ENCODE data around the gene GDE1. TPM values are rescaled to one million over a fixed set of nuclear protein-coding genes. Genes with fewer than 3 reads are reported as not detected.
A peak's percentile ranks its signal among the peaks of the same experiment; 100 is the strongest.

The GDE1 gene
- total and polyA plus RNA-seq, 3 experiments from 2014 or later = 27.9 to 39.8 (median 30.5) TPM

- DNase-seq = peak; percentile 91 to 96 (median 91)
- no peaks in the 10 kb centered on the region for H3K9me3 ChIP-seq (ENCODE audit: low read length)
- CTCF ChIA-PET = interaction anchor here (0.8 to 2.8 kb wide), 7 partner anchors 15 to 722 kb away, joined by 3 to 25 read pairs (median 3); partner anchors contain the start of gene VPS35L
- Mint-ChIP-seq H3K9me3 (no peaks in the 10 kb centered on the region), H3K4me1 (peaks cover 40 to 64% (median 59%) of the 10 kb centered on the region in 3 donors), H3K27ac (peak within 1 kb of the TSS; percentile 85 to 99 (median 96)), H3K27me3 (no peaks in the 10 kb centered on the region), H3K4me3 (peak within 1 kb of the TSS; percentile 93 to 100 (median 97)), H3K36me3 (peaks cover 0 to 28% (median 7%) of the 10 kb centered on the region in 3 donors)
- H3K27me3 ChIP-seq (ENCODE audit: insufficient read depth, low read length, poor library complexity, severe bottlenecking) = no peaks in the 10 kb centered on the region
- POLR2A ChIA-PET = interaction anchor here (1.1 to 3.3 kb wide), 3 partner anchors 31 to 456 kb away, joined by 3 to 26 read pairs (median 3); partner anchors contain the start of genes COQ7 and VPS35L
- peak within 1 kb of the TSS; percentile 66 for H3K27ac ChIP-seq (ENCODE audit: low read depth, low read length)
- no peaks in the 10 kb centered on the region for H3K36me3 ChIP-seq (ENCODE audit: insufficient read depth, low read length)
- peak within 1 kb of the TSS; percentile 84 for H3K4me3 ChIP-seq (ENCODE audit: low read length)
- H3K4me1 ChIP-seq (ENCODE audit: insufficient read depth, low read length) = peaks cover 37% of the 10 kb centered on the region
Observed at GRCh38 chr16:19523559-19524355, 1.9 kb upstream of the GDE1 start, which contains the start of gene CCP110. Gene CCP110 (plus strand): TSS chr16:19523942. CDS start chr16:19527882, 3,940 bp downstream.

GRCh38 chr16:19523184-19523558, 1.3 kb upstream of the GDE1 start:
- POLR2A ChIA-PET = interaction anchor here (1.1 to 3.3 kb wide), 2 partner anchors 32 to 33 kb away, joined by 3 to 26 read pairs; partner anchors contain the start of gene VPS35L
- H3K4me3 Mint-ChIP-seq = peak overlapping the region in 5 of 7 donors; percentile 5 to 100 (median 94)

GRCh38 chr16:19522760-19523159, 862 bp upstream of the GDE1 start:
- POLR2A ChIA-PET = no interaction called here
- H3K27ac ChIP-seq (ENCODE audit: low read depth, low read length) = no peak overlapping the region

More at GRCh38 chr16:19523184-19523558, 1.3 kb upstream of the GDE1 start:
- no peak for DNase-seq
- peaks cover 43 to 70% (median 64%) of the 10 kb centered on the region in 3 donors for H3K4me1 Mint-ChIP-seq
- Histone ChIP-seq H3K27ac (ENCODE audit: low read depth, low read length) (no peak overlapping the region), H3K36me3 (ENCODE audit: insufficient read depth, low read length) (no peaks in the 10 kb centered on the region), H3K4me3 (ENCODE audit: low read length) (no peak overlapping the region), H3K9me3 (ENCODE audit: low read length) (no peaks in the 10 kb centered on the region), H3K27me3 (ENCODE audit: insufficient read depth, low read length, poor library complexity, severe bottlenecking) (no peaks in the 10 kb centered on the region), H3K4me1 (ENCODE audit: insufficient read depth, low read length) (peaks cover 37% of the 10 kb centered on the region)
- peaks cover 0 to 25% (median 4%) of the 10 kb centered on the region in 3 donors for H3K36me3 Mint-ChIP-seq
- H3K27me3 Mint-ChIP-seq = no peaks in the 10 kb centered on the region
- CTCF ChIA-PET = interaction anchor here (1.7 to 2.8 kb wide), 3 partner anchors 26 to 35 kb away, joined by 4 to 25 read pairs (median 7); partner anchors contain the start of gene VPS35L
- no peaks in the 10 kb centered on the region for H3K9me3 Mint-ChIP-seq
- H3K27ac Mint-ChIP-seq = peak overlapping the region in 6 of 8 donors; percentile 17 to 99 (median 92)

GRCh38 chr16:19522397-19522732, 467 bp upstream of the GDE1 start:
- Histone ChIP-seq H3K9me3 (ENCODE audit: low read length) (no peaks in the 10 kb centered on the region), H3K36me3 (ENCODE audit: insufficient read depth, low read length) (no peaks in the 10 kb centered on the region), H3K4me1 (ENCODE audit: insufficient read depth, low read length) (peaks cover 37% of the 10 kb centered on the region), H3K27me3 (ENCODE audit: insufficient read depth, low read length, poor library complexity, severe bottlenecking) (no peaks in the 10 kb centered on the region), H3K27ac (ENCODE audit: low read depth, low read length) (no peak overlapping the region), H3K4me3 (ENCODE audit: low read length) (peak overlapping the region; percentile 91)
- no peaks in the 10 kb centered on the region for H3K27me3 Mint-ChIP-seq
- POLR2A ChIA-PET = interaction anchor here (0.5 kb wide), 1 partner anchor 447 kb away, joined by 3 read pairs; no protein-coding TSS in a partner anchor
- H3K4me3 Mint-ChIP-seq = peak overlapping the region; percentile 90 to 99 (median 94)
- peak overlapping the region; percentile 85 to 100 (median 96) for H3K27ac Mint-ChIP-seq
- no peak for DNase-seq
- CTCF ChIA-PET = no interaction called here
- peaks cover 46 to 75% (median 68%) of the 10 kb centered on the region in 3 donors for H3K4me1 Mint-ChIP-seq
- H3K36me3 Mint-ChIP-seq = peaks cover 0 to 25% (median under 1%) of the 10 kb centered on the region in 3 donors
- no peaks in the 10 kb centered on the region for H3K9me3 Mint-ChIP-seq

More at GRCh38 chr16:19522760-19523159, 862 bp upstream of the GDE1 start:
- Histone ChIP-seq H3K4me3 (ENCODE audit: low read length) (no peak overlapping the region), H3K36me3 (ENCODE audit: insufficient read depth, low read length) (no peaks in the 10 kb centered on the region), H3K4me1 (ENCODE audit: insufficient read depth, low read length) (peaks cover 37% of the 10 kb centered on the region), H3K9me3 (ENCODE audit: low read length) (no peaks in the 10 kb centered on the region), H3K27me3 (ENCODE audit: insufficient read depth, low read length, poor library complexity, severe bottlenecking) (no peaks in the 10 kb centered on the region)
- Mint-ChIP-seq H3K27ac (peak overlapping the region in 6 of 8 donors; percentile 85 to 97 (median 93)), H3K36me3 (peaks cover 0 to 22% (median under 1%) of the 10 kb centered on the region in 3 donors), H3K27me3 (no peaks in the 10 kb centered on the region), H3K4me1 (peaks cover 43 to 71% (median 64%) of the 10 kb centered on the region in 3 donors), H3K4me3 (peak overlapping the region in 5 of 7 donors; percentile 90 to 99 (median 96)), H3K9me3 (no peaks in the 10 kb centered on the region)
- CTCF ChIA-PET = interaction anchor here (2.8 kb wide), 1 partner anchor 32 kb away, joined by 25 read pairs; the partner anchor contains the start of gene VPS35L
- no peak for DNase-seq

GRCh38 chr16:19520861-19521331, 1.0 kb downstream of the GDE1 start:
- H3K36me3 ChIP-seq (ENCODE audit: insufficient read depth, low read length) = peaks cover 10% of the 10 kb centered on the region
- peak overlapping the region; percentile 91 for H3K4me3 ChIP-seq (ENCODE audit: low read length)
- ChIA-PET POLR2A (interaction anchor here (0.6 to 0.7 kb wide), 2 partner anchors 34 to 234 kb away, joined by 3 read pairs; no protein-coding TSS in a partner anchor), CTCF (interaction anchor here (0.9 to 1.8 kb wide), 4 partner anchors 10 to 34 kb away, joined by 3 to 5 read pairs (median 3); partner anchors contain the start of gene VPS35L)
- DNase-seq = no peak
- peaks cover 58 to 87% (median 82%) of the 10 kb centered on the region in 3 donors for H3K4me1 Mint-ChIP-seq
- H3K27me3 Mint-ChIP-seq = no peaks in the 10 kb centered on the region
- peak overlapping the region; percentile 90 to 99 (median 94) for H3K4me3 Mint-ChIP-seq
- H3K36me3 Mint-ChIP-seq = peaks cover 4 to 40% (median 12%) of the 10 kb centered on the region in 3 donors
- H3K4me1 ChIP-seq (ENCODE audit: insufficient read depth, low read length) = peaks cover 37% of the 10 kb centered on the region
- no peaks in the 10 kb centered on the region for H3K9me3 ChIP-seq (ENCODE audit: low read length)
- no peaks in the 10 kb centered on the region for H3K9me3 Mint-ChIP-seq
- H3K27me3 ChIP-seq (ENCODE audit: insufficient read depth, low read length, poor library complexity, severe bottlenecking) = no peaks in the 10 kb centered on the region
- peak overlapping the region; percentile 85 to 100 (median 96) for H3K27ac Mint-ChIP-seq
- H3K27ac ChIP-seq (ENCODE audit: low read depth, low read length) = peak overlapping the region; percentile 79

GRCh38 chr16:19518388-19518787, 3.5 kb downstream of the GDE1 start:
- peaks cover 4 to 49% (median 14%) of the 10 kb centered on the region in 3 donors for H3K36me3 Mint-ChIP-seq
- no peak overlapping the region for H3K27ac Mint-ChIP-seq
- Histone ChIP-seq H3K4me3 (ENCODE audit: low read length) (no peak overlapping the region), H3K36me3 (ENCODE audit: insufficient read depth, low read length) (peaks cover 10% of the 10 kb centered on the region), H3K27ac (ENCODE audit: low read depth, low read length) (no peak overlapping the region), H3K9me3 (ENCODE audit: low read length) (no peaks in the 10 kb centered on the region), H3K27me3 (ENCODE audit: insufficient read depth, low read length, poor library complexity, severe bottlenecking) (no peaks in the 10 kb centered on the region), H3K4me1 (ENCODE audit: insufficient read depth, low read length) (peaks cover 27% of the 10 kb centered on the region)
- H3K4me3 Mint-ChIP-seq = peak overlapping the region in 2 of 7 donors; percentile 9 to 41
- H3K4me1 Mint-ChIP-seq = peaks cover 46 to 83% (median 66%) of the 10 kb centered on the region in 3 donors
- H3K27me3 Mint-ChIP-seq = no peaks in the 10 kb centered on the region
- no peaks in the 10 kb centered on the region for H3K9me3 Mint-ChIP-seq
- ChIA-PET POLR2A (no interaction called here), CTCF (no interaction called here)
- no peak for DNase-seq

- ChIA-PET POLR2A (no interaction called here), CTCF (interaction anchor here (0.6 kb wide), 1 partner anchor 193 kb away, joined by 3 read pairs; no protein-coding TSS in a partner anchor)
- H3K27me3 Mint-ChIP-seq = no peaks in the 10 kb centered on the region
- no peak for DNase-seq
- H3K27ac ChIP-seq (ENCODE audit: low read depth, low read length) = no peak overlapping the region
- no peak overlapping the region for H3K4me3 ChIP-seq (ENCODE audit: low read length)
- no peaks in the 10 kb centered on the region for H3K27me3 ChIP-seq (ENCODE audit: insufficient read depth, low read length, poor library complexity, severe bottlenecking)
- peaks cover 20% of the 10 kb centered on the region for H3K4me1 ChIP-seq (ENCODE audit: insufficient read depth, low read length)
- H3K27ac Mint-ChIP-seq = no peak overlapping the region
- peaks cover 46 to 84% (median 66%) of the 10 kb centered on the region in 3 donors for H3K4me1 Mint-ChIP-seq
- no peaks in the 10 kb centered on the region for H3K9me3 ChIP-seq (ENCODE audit: low read length)
- H3K4me3 Mint-ChIP-seq = no peak overlapping the region
- H3K36me3 ChIP-seq (ENCODE audit: insufficient read depth, low read length) = peaks cover 10% of the 10 kb centered on the region
- peaks cover 4 to 57% (median 14%) of the 10 kb centered on the region in 3 donors for H3K36me3 Mint-ChIP-seq
- no peaks in the 10 kb centered on the region for H3K9me3 Mint-ChIP-seq
Observed at GRCh38 chr16:19517424-19518089, 4.3 kb downstream of the GDE1 start.
